SK-N-SH (cell line): ENCODE measurements around the gene FYCO1. TPM values are rescaled to one million over a fixed set of nuclear protein-coding genes. Genes with fewer than 3 reads are reported as not detected.

Source experiments
- CTCF ChIA-PET: fragments of 300-600, 350-600 bp; formaldehyde crosslinking; extraction: SDS; loops from one replicate; lab custom pipeline; 2021; lab: Yijun Ruan, JAX
- POLR2A ChIA-PET: fragments of 350-600 bp; sonication (Branson Sonifier 250); formaldehyde crosslinking; extraction: SDS; loops from one replicate; lab custom pipeline; 2020; ENCODE audit warnings: antibody characterized with exemption, inconsistent platforms; lab: Yijun Ruan, JAX
- DNase-seq: peaks from one replicate; pipeline ENCODE4 v3.0.0; 2012
- H2AFZ ChIP-seq: fragments of 200-600 bp; sonication (generic); 2 replicates; pipeline ENCODE4 v1.8.1; 2016; ENCODE audit warnings: antibody characterized with exemption, mild to moderate bottlenecking, low read depth
- H3F3A ChIP-seq: fragments of 200-600 bp; sonication (generic); replicated peaks from 2 replicates; pipeline ENCODE3; 2016; ENCODE audit warnings: antibody characterized with exemption, mild to moderate bottlenecking; ENCODE audit not compliant: insufficient read depth
- H3K27ac ChIP-seq, 2 experiments: fragments of 200-500 bp in 1 of 2; fragments of 200-600 bp in 1 of 2; sonication (Bioruptor generic) in 1 of 2; sonication (generic), shearing (Covaris generic) in 1 of 2; 2 replicates each; pipeline versions ENCODE4 v1.5.1 to v1.6.1; 2014 to 2016; ENCODE audit warnings: low read depth in 2 of 2, inconsistent platforms in 1 of 2, low read length in 1 of 2, mild to moderate bottlenecking in 1 of 2, mixed read lengths in 1 of 2
- H3K27me3 ChIP-seq: fragments of 200-600 bp; sonication (generic), shearing (Covaris generic); 2 replicates; pipeline ENCODE4 v1.6.1; 2016; ENCODE audit warnings: mixed run types; ENCODE audit not compliant: insufficient read depth
- H3K36me3 ChIP-seq, 2 experiments: fragments of 200-500 bp in 1 of 2; fragments of 200-600 bp in 1 of 2; sonication (Bioruptor generic) in 1 of 2; sonication (generic) in 1 of 2; replicated peaks in 1 of 2; 2 replicates each; pipeline versions ENCODE3 to v1.5.1; 2014 to 2016; ENCODE audit warnings: low read length in 1 of 2, mild to moderate bottlenecking in 1 of 2; ENCODE audit not compliant: insufficient read depth in 2 of 2, control insufficient read depth in 1 of 2
- H3K4me1 ChIP-seq, 2 experiments: fragments of 200-500 bp in 1 of 2; fragments of 200-600 bp in 1 of 2; sonication (Bioruptor generic) in 1 of 2; sonication (generic), shearing (Covaris generic) in 1 of 2; 2 replicates each; pipeline versions ENCODE4 v1.5.1 to v1.6.1; 2014 to 2016; ENCODE audit warnings: low read depth in 1 of 2, low read length in 1 of 2, mixed run types in 1 of 2; ENCODE audit not compliant: insufficient read depth in 2 of 2, control insufficient read depth in 1 of 2
- H3K4me2 ChIP-seq: fragments of 200-600 bp; sonication (generic), shearing (Covaris generic); 2 replicates; pipeline ENCODE4 v1.6.1; 2017; ENCODE audit warnings: mixed run types
- H3K4me3 ChIP-seq, 2 experiments: fragments of 200-500 bp in 1 of 2; fragments of 200-600 bp in 1 of 2; sonication (Bioruptor generic) in 1 of 2; sonication (generic), shearing (Covaris generic) in 1 of 2; 2 replicates each; pipeline versions ENCODE4 v1.5.1 to v1.8.1; 2014 to 2016; ENCODE audit warnings: low read depth in 2 of 2, inconsistent platforms in 1 of 2, low read length in 1 of 2, mild to moderate bottlenecking in 1 of 2, mixed read lengths in 1 of 2, moderate library complexity in 1 of 2
- H3K79me2 ChIP-seq: fragments of 200-600 bp; sonication (generic); 2 replicates; pipeline ENCODE4 v1.8.1; 2017; ENCODE audit warnings: mild to moderate bottlenecking; ENCODE audit not compliant: insufficient read depth
- H3K9ac ChIP-seq: fragments of 200-600 bp; sonication (generic); 2 replicates; pipeline ENCODE4 v1.6.1; 2017; ENCODE audit warnings: mixed run types
- H3K9me2 ChIP-seq: fragments of 200-600 bp; sonication (generic); 2 replicates; pipeline ENCODE4 v1.6.1; 2017; ENCODE audit warnings: mixed run types
- H3K9me3 ChIP-seq: fragments of 200-600 bp; sonication (generic); 2 replicates; pipeline ENCODE4 v1.6.1; 2017; ENCODE audit warnings: mixed run types, mild to moderate bottlenecking, moderate library complexity
- H4K20me1 ChIP-seq: fragments of 200-600 bp; sonication (generic); 2 replicates; pipeline ENCODE4 v1.6.1; 2017; ENCODE audit warnings: mild to moderate bottlenecking, mixed run types; ENCODE audit not compliant: insufficient read depth
- CHD2 ChIP-seq: fragments of 150-350 bp; IDR thresholded peaks from 2 replicates; pipeline ENCODE4 v1.6.1; 2018; ENCODE audit warnings: low read length; ENCODE audit not compliant: partially characterized antibody
- ELF1 ChIP-seq: IDR thresholded peaks from 2 replicates; pipeline ENCODE4 v1.4.0; 2012
- EP300 ChIP-seq, 2 experiments: IDR thresholded peaks; 2 replicates each; pipeline versions ENCODE4 v1.4.0 to v1.6.1; 2012; ENCODE audit warnings: borderline replicate concordance in 1 of 2, low read depth in 1 of 2, low read length in 1 of 2
- GABPA ChIP-seq: IDR thresholded peaks from 2 replicates; pipeline ENCODE4 v1.4.0; 2012; ENCODE audit warnings: low read depth, mild to moderate bottlenecking
- GATA2 ChIP-seq: sonication (generic); formaldehyde crosslinking; IDR thresholded peaks from 2 replicates; pipeline ENCODE4 v1.5.0; 2020; ENCODE audit warnings: mild to moderate bottlenecking, missing genetic modification reagents
- JUND ChIP-seq: IDR thresholded peaks from 2 replicates; pipeline ENCODE4 v1.4.0; 2012
- MAX ChIP-seq: IDR thresholded peaks from 2 replicates; pipeline ENCODE4 v1.4.0; 2012; ENCODE audit warnings: low read depth
- MEF2A ChIP-seq: IDR thresholded peaks from 2 replicates; pipeline ENCODE4 v1.4.0; 2012; ENCODE audit warnings: low read depth, borderline replicate concordance
- MXI1 ChIP-seq: IDR thresholded peaks from 2 replicates; pipeline ENCODE4 v1.6.1; 2012; ENCODE audit warnings: mild to moderate bottlenecking, low read depth, low read length, improper control_type of control experiment
- PBX3 ChIP-seq: IDR thresholded peaks from 2 replicates; pipeline ENCODE4; 2012
- REST ChIP-seq: IDR thresholded peaks from 2 replicates; pipeline ENCODE4 v1.6.1; 2012; ENCODE audit warnings: mild to moderate bottlenecking, low read depth, low read length, moderate library complexity
- SMC3 ChIP-seq: IDR thresholded peaks from 2 replicates; pipeline ENCODE4 v1.6.1; 2012; ENCODE audit warnings: low read depth, low read length, improper control_type of control experiment
- TAF1 ChIP-seq: IDR thresholded peaks from 2 replicates; pipeline ENCODE4 v1.6.1; 2012; ENCODE audit warnings: low read depth, mild to moderate bottlenecking, low read length, moderate library complexity, borderline replicate concordance
- USF1 ChIP-seq: IDR thresholded peaks from 2 replicates; pipeline ENCODE4 v1.4.0; 2012; ENCODE audit warnings: low read depth, borderline replicate concordance
- USF2 ChIP-seq: fragments of 150-350 bp; IDR thresholded peaks from 2 replicates; pipeline ENCODE4 v1.6.1; 2017; ENCODE audit warnings: antibody characterized with exemption, low read length, low read depth, borderline replicate concordance
- ZBTB33 ChIP-seq: IDR thresholded peaks from 2 replicates; pipeline ENCODE4 v1.4.0; 2012; ENCODE audit warnings: low read depth, borderline replicate concordance
- WGBS: methylation state at CpG from one replicate; pipeline ENCODE4 v1.1.6; 2017; ENCODE audit warnings: low lambda C conversion rate; 5-methylcytosine and 5-hydroxymethylcytosine counted together
- polyA plus RNA-seq, 3 experiments: library from polyadenylated mRNA; depleted of rRNA; stranded (reverse); fragments of >200 nt; gene quantifications; 2 replicates each; pipeline ENCODE4 v1.2.3, GENCODE V29; 2012

The FYCO1 gene
- polyA plus RNA-seq, 1 of the 3 experiments (the other 2 are of a cell fraction) = 5.5 TPM

GRCh38 chr3:45943207-45943846 is 52.3 kb downstream of the FYCO1 start, which contains the start of gene CXCR6:
Gene CXCR6, plus strand, starts transcription at chr3:45943464. Its CDS starts 3,018 bp downstream, at chr3:45946482.
- Histone ChIP-seq H3K4me1 (peaks cover 0 to 18% of the 10 kb centered on the region in 2 experiments; a peak in 1 of 4 replicates), H3K27ac (peak within 1 kb of the TSS in 1 of 2 experiments; percentile 36; a peak in 1 of 4 replicates), H3F3A (no peaks in the 10 kb centered on the region), H3K36me3 (peaks cover 0 to 28% of the 10 kb centered on the region in 2 experiments), H3K79me2 (no peaks in the 10 kb centered on the region), H3K9me3 (no peaks in the 10 kb centered on the region), H4K20me1 (no peaks in the 10 kb centered on the region), H2AFZ (no peak within 1 kb of the TSS), H3K9ac (no peak within 1 kb of the TSS), H3K9me2 (no peaks in the 10 kb centered on the region), H3K27me3 (no peaks in the 10 kb centered on the region), H3K4me2 (no peak within 1 kb of the TSS), H3K4me3 (no peak within 1 kb of the TSS)
- CTCF ChIA-PET = interaction anchor here (0.7 to 13.6 kb wide), 5 partner anchors 14 to 283 kb away, joined by 3 to 280 read pairs (median 3); no protein-coding TSS in a partner anchor
- no peak for DNase-seq
- POLR2A ChIA-PET = interaction anchor here (0.8 to 1.6 kb wide), 2 partner anchors 10 to 23 kb away, joined by 3 read pairs; no protein-coding TSS in a partner anchor
- 97% methylated on average over 8 of the region's 8 CpGs for whole genome bisulfite sequencing
- TF ChIP-seq TAF1 = no peak
- TF ChIP-seq GABPA = no peak
- no peak for TF ChIP-seq MEF2A
- TF ChIP-seq USF1 = no peak
- TF ChIP-seq PBX3 = no peak
- no peak for TF ChIP-seq GATA2 (CRISPR knock-in tag)
- no peak for TF ChIP-seq CHD2
- no peak for TF ChIP-seq MAX
- no peak for TF ChIP-seq SMC3
- TF ChIP-seq REST = no peak
- TF ChIP-seq EP300 (IDR thresholded peaks at IDR 0.05; ENCODE audit: borderline replicate concordance in 1 of 2, low read depth in 1 of 2, low read length in 1 of 2) = no peak
- TF ChIP-seq USF2 = no peak
- no peak for TF ChIP-seq JUND
- no peak for TF ChIP-seq ZBTB33
- TF ChIP-seq MXI1 = no peak
- no peak for TF ChIP-seq ELF1
